Stimulated activated CD8-positive, alpha-beta memory T cell treated with anti-CD3 and anti-CD28 coated beads, Interleukin-12 subunit alpha, Interleukin-12 subunit beta, amount 100 ng/mL, for 4 hours (primary cell): ENCODE results near the gene OR52I1.

ENCODE experiments used
- DNase-seq: peaks from one replicate; pipeline ENCODE4 v3.0.0-alpha.2; 2020; ENCODE audit warnings: low read depth

OR52I1 gene

DNA sequence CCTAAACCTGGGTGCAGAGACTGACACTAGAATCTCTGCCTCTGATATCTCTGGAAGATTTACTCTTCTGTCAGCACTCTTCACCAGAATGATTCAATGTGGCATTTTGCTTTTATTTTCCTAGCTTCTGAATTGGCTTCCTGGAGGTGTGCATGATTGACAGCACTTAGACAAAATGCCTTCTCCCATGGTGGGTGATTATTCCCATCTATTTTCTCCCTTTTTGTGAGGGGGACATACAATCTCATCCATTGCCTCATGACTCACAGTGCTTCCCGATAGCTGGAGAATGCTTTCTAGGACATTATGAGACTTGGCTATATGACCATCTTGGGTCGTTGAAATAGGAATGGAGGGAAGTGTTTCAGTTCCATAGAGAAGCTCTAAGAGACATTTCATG is 18.1 kb downstream of the OR52I1 start:
- DNase-seq = no peak

DNA sequence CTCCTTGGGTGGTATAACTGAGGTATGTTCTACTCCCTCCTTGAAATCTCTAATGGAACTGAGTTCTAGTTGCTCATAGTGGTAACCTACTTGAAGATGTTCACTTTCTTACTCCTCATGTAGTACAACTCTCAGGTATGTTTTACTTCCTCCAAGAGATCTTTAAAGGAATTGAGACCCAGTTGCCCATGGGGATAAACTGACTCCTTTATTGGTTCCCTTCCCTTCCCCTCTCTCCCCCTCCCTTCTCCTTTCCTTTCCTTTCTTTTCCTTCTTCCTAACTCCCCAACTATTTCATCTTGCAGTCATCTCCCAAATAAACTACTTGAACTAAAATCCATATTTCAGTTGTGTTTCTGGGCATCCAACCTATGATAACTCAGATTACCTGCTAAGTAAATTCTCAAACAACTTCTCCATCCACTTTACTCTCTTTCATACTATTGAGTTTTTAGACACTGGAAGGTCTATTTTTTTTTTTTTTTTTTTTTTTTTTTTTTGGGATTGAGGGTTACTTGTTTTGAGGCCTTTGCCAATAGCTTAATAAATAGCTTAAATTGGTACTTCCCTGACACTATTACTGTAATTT is 22.1 kb downstream of the OR52I1 start:
- no peak for DNase-seq

DNA sequence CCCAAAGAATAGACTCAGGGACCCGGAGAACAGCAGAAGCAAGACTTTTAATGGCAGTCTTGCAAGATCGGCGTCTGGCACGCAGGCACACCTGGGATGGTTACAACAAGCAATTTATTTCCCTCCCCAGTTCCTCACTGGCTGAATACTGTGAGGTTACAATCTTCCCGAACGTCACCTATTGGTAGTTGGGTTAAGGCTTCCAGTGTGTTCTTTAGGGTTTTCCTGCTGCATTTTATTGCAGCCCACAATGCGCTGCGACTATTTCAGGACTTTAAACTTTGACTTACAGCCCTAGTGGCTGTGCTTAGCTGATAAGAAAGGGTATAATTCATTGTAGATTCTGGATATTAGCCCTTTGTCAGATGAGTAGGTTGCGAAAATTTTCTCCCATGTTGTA is 25.7 kb downstream of the OR52I1 start:
- no peak for DNase-seq

DNA sequence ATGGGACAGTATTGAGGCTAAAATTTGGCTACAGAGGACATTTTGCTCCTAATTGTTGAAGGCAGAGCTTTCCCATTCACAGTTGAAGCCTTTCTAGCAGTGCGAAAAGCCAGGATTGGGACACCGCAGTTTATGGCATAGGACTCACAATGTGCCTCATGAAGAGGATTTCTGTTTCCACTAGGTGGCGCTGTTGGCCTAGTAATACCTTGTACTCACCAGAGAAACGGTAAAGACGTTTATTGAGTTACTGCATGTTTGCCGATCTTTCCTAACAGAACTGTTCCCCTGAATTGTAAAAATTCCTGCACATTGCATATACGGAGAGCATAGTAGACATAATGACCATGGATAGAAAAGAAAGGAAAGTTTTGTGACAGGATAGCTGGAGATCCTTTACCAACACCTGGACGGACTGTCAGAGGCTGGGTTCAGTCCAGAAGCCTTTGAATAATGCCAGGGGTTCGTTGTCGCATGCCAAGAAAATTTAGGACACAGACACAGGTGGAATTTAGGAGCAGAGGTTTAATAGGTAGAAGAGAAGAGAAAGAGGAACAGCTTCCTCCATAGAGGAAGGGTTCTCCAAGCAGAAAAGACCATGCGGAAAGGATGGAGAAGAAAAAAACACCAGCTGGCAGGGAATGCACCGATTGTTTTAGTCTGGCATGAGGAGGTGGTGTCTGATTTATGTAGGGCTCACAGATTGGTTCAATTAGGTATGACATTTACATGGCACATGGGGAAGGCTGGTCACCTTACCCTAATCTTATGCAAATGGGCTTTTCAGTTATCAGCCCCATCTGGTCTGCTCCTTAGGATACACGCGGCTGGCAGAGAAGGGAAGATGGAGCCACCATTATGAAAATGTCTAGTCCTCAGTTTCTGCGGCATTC is 32.6 kb downstream of the OR52I1 start:
- no peak for DNase-seq

DNA sequence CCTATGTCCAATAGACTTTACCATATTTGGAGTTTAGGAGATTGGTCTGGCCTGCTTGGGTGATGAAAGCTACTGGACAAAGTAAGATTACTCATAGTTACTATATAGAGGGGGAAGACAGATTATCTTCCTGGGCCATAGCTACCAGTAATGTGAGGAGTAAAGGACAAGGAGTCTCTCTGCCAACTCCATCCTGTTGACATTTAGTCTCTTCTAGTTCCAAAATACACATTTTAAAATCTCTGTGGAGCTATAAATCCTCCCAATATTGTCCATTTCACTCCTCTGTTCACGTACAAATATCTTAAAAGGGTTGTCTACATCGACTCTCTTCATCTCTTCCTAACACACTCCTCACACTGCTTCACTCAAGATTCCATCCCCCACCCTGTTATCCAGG is 42.3 kb downstream of the OR52I1 start:
- DNase-seq = no peak

DNA sequence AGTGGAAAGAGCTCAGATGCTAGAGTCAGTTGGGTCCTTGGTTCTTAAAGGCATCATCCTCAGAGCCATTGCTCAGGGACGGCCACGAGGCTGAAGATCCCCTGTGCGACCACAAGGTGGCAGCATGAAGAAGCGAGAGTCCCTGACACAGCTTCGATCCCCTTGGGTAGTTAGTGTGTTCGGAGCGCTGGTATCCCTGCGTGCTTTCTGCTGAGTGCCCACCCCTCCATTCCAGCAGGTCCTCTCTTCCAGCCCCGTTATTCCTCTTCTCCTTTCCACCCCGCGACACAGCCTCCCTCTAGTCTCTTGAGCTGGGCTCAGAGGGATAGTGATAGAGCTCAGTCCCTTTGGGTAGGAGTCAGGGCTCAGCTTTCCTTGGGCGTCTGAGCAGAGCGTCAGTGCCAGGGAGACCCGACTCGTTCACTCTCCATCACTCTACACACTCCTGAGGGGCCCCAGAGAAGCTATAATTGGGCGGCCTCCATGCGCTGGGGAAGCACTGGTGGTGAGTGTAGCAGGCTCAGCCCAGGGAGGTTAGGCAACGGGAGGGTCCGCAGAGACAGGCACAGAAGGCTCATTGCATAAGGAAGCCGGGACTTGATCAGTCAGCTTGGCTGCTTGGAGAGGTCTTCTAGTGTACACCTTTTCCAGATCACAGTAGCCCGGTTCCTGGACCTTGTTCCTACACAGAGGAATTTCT is 43.3 kb downstream of the OR52I1 start, which contains the start of gene OR51D1:
TSS of gene OR51D1 (plus strand) at position 516 of the 700 bp plus-strand sequence. CDS start 2,314 bp downstream, outside the sequence.
- peak; percentile 30 for DNase-seq

DNA sequence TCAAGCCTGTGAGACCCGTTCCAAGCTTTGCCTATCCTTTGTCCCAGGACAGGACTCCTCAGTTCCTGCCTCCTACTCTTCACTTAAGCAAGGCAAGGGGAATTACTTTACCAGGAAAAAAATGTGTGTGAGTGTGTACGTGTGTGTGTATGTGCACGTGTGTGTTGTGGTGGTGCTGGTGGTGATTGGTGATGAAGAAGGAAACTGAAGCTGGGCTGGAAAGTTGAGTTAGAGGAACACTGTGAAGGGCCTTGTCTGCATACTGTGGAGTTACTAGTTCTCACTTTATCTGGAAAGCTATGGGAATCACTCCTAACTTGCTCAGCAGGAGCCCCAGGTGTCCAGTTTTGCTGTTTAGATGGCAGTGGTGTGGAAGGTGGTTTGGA is 43.8 kb downstream of the OR52I1 start:
- no peak for DNase-seq

DNA sequence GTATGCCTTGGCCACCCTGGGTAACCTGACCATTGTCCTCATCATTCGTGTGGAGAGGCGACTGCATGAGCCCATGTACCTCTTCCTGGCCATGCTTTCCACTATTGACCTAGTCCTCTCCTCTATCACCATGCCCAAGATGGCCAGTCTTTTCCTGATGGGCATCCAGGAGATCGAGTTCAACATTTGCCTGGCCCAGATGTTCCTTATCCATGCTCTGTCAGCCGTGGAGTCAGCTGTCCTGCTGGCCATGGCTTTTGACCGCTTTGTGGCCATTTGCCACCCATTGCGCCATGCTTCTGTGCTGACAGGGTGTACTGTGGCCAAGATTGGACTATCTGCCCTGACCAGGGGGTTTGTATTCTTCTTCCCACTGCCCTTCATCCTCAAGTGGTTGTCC is 46.1 kb downstream of the OR52I1 start:
- DNase-seq = no peak

DNA sequence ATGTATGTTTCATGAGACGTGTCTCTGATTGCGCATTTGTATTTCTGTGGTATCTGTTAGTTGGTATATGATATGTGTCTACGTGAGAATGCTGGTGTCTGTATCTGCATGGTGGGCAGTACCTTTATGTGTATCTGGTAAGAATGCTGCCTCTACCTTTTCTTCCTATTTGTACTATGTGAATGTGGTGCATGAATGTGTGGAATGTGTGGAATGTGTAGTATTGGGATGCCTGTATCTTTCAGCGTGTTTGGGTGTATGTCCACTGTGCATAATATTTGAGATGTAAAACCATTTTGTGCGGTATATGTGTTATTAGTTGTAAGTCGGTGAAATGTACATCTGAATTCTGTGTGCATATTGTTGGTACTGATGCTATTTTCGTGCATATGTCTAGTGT is 47.7 kb downstream of the OR52I1 start:
- DNase-seq = no peak

DNA sequence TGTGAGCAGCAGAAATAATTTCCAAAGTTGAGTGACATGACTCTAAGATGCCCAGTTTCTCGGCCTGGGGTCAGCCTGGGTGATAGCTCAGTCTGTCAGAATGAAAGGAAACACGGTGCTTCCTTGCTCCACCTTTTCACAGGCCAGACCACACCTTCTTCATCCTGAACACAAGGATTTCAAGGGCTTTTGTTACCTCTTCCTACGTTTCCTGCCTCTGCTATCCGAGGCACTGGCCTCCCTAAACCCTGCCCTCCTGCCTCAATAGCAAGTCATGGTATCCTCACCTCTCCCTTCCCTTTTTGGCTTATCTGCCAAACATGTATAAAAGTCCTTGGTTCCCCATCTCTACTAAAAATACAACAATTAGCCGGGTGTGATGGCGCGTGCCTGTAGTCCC is 48.2 kb downstream of the OR52I1 start:
- no peak for DNase-seq

DNA sequence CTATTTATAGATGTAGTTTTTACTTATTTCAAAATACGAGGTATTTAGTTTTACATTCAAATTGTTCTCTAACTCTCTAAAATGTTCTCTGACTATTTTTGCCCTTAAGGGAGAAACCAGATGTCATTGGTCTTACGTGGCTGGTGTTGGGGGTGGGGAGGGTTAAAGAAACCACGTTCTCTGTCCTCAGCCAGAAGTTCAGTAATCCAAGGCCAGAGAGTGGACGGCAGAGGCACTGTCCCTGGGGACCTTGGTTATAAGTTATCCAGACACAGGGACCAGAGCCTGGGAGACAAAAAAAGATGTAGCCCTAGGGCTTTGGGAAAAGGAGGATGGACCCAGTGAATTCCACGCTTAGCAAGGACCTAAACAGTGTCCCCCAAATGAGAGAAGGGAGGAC is 49.2 kb downstream of the OR52I1 start:
- no peak for DNase-seq

DNA sequence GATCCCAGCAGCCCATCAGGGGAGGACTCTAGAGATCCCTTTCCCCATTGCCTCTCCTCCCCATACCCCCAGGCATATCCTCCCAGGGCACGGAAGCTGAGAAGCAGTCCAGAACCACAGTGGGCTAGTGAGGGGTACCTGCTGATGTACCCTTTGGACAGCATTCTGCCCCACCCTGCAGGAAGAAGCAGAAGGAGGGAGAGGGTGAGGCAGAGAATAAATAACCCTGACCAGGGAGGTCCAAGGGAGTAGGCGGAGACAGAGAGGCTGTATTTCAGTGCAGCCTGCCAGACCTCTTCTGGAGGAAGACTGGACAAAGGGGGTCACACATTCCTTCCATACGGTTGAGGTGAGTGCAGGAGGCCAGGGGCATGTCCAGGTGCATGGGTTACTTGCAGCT is 49.8 kb downstream of the OR52I1 start, which contains the start of gene OR51E1:
TSS of gene OR51E1 (plus strand) at position 301 of the 400 bp plus-strand sequence. CDS start 8,545 bp downstream, outside the sequence.
- no peak for DNase-seq

DNA sequence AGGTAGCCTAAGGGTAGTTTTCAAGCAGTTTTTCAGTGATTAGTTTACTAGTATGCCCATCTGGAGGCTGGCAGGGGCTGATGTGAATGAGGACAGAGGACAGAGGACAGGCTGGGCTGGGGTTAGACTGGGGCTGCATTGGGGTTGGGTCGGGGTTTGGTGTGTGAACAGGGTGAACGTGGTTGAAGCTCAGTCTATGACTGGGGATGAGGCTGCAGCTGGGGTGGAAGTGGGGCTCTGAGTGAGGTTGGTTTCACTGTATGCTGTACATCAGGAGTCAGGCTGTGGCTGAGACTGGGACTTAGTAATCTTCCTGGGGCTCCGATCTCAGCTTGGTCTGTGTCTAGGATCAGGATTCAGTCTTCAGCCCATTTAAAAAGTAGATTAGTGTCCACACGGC is 50.4 kb downstream of the OR52I1 start:
- no peak for DNase-seq
